PC-9 (cell line): Measurements from ENCODE around the gene CDC123. TPM values are rescaled to one million over a fixed set of nuclear protein-coding genes. Genes with fewer than 3 reads are reported as not detected.
"Not testable (repeated sequence)": the region's sequence is repeated elsewhere in the genome, so short reads cannot be mapped to it uniquely, and the experiment has no call there.

Experiments used
- BruUV-seq: library from RNA; stranded (reverse); fragments of 400-500 nt; replicated peaks from 2 replicates; lab custom pipeline; 2021; lab: Mats Ljungman, UMichigan
- CTCF ChIA-PET: fragments of 300-600 bp; sonication (Branson Sonifier 250); formaldehyde crosslinking; loops from one replicate; lab custom pipeline; 2022; ENCODE audit warnings: antibody characterized with exemption; lab: Charles Lee
- POLR2A ChIA-PET: fragments of 300-600 bp; sonication (Branson Sonifier 250); formaldehyde crosslinking; loops from one replicate; lab custom pipeline; 2022; ENCODE audit warnings: antibody characterized with exemption; ENCODE audit not compliant: unreplicated experiment; lab: Charles Lee
- DNase-seq, 2 experiments: peaks; one replicate each; pipeline versions ENCODE4 v3.0.0 to v3.0.0-alpha.2; 2015 to 2022; ENCODE audit warnings: mixed read lengths in 1 of 2
- H2AFZ ChIP-seq: fragments of 200-600 bp; sonication (generic); 2 replicates; pipeline ENCODE4 v1.8.1; 2017; ENCODE audit warnings: antibody characterized with exemption
- H3F3A ChIP-seq: fragments of 200-600 bp; sonication (generic); 2 replicates; pipeline ENCODE4 v1.8.1; 2017; ENCODE audit warnings: antibody characterized with exemption, mild to moderate bottlenecking, low read depth; ENCODE audit not compliant: insufficient read depth
- H3K27ac ChIP-seq: fragments of 200-600 bp; sonication (generic); 2 replicates; pipeline ENCODE4 v1.6.1; 2016; ENCODE audit warnings: mixed run types
- H3K27me3 ChIP-seq: fragments of 200-600 bp; sonication (generic); 2 replicates; pipeline ENCODE4 v1.6.1; 2016; ENCODE audit warnings: low read depth, mixed run types; ENCODE audit not compliant: insufficient read depth
- H3K36me3 ChIP-seq: fragments of 200-600 bp; sonication (generic); 2 replicates; pipeline ENCODE4 v1.6.1; 2016; ENCODE audit warnings: low read depth, mixed run types
- H3K4me1 ChIP-seq: fragments of 200-600 bp; sonication (generic); replicated peaks from 2 replicates; pipeline ENCODE4 v1.6.1; 2016; ENCODE audit warnings: mixed run types; ENCODE audit not compliant: insufficient read depth
- H3K4me2 ChIP-seq: fragments of 200-600 bp; sonication (generic); 2 replicates; pipeline ENCODE4 v1.6.1; 2017; ENCODE audit warnings: mixed run types
- H3K4me3 ChIP-seq: fragments of 200-600 bp; sonication (generic); 2 replicates; pipeline ENCODE4 v1.6.1; 2016; ENCODE audit warnings: mixed run types
- H3K79me2 ChIP-seq: fragments of 200-600 bp; sonication (generic); 2 replicates; pipeline ENCODE4 v1.6.1; 2017; ENCODE audit warnings: low read depth, mixed run types
- H3K9me2 ChIP-seq: fragments of 200-600 bp; sonication (generic); 2 replicates; pipeline ENCODE4 v1.8.1; 2017; ENCODE audit warnings: mild to moderate bottlenecking; ENCODE audit not compliant: insufficient read depth
- H3K9me3 ChIP-seq: fragments of 200-600 bp; sonication (generic); 2 replicates; pipeline ENCODE4 v1.8.1; 2016; ENCODE audit warnings: low read depth; ENCODE audit not compliant: insufficient read depth
- H4K20me1 ChIP-seq: fragments of 200-600 bp; sonication (generic); 2 replicates; pipeline ENCODE4 v1.8.1; 2017; ENCODE audit not compliant: insufficient read depth
- EZH2 ChIP-seq: fragments of 200-600 bp; sonication (generic); IDR thresholded peaks from 2 replicates; pipeline ENCODE4 v1.8.0; 2017; ENCODE audit warnings: antibody characterized with exemption, low read depth
- intact Hi-C: fragments of 100-400 bp; cut with micrococcal nuclease; formaldehyde crosslinking; loops from one replicate; pipeline ENCODE4 v1.10.0; 2022; ENCODE audit not compliant: unreplicated experiment
- total RNA-seq: library from RNA; stranded (reverse); gene quantifications from 2 replicates; pipeline ENCODE4 v1.2.3, GENCODE V29; 2021
- TF ChIP-seq, protein P1 (sequence below): fragments of 200-600 bp; sonication (generic); conservative IDR thresholded peaks from 2 replicates; pipeline ENCODE4 v1.6.1; 2017; ENCODE audit warnings: mixed run types, antibody characterized with exemption, mild to moderate bottlenecking, moderate library complexity

The CDC123 gene
- total RNA-seq, 1 experiment from 2014 or later: 86.0 TPM

DNA sequence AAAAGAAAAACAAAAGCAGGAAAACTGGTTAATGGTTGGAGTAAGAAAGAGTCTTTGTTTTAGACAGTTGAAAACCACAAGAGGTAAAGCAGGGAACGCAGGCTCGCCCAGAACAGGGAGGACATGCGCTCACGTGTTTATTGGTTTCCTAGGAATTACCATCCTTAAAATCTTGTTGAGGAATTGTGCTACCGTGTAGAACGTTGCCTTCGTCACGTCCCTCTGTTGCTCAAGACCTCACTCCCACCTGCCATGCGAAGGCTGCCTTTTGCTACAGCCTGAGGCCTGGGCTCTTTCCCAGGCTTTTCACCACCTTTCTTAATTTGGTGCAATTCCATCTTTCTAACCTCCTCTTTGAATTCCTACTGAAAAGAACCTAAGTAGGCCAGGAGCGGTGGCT is 91.8 kb downstream of the CDC123 start:
- POLR2A ChIA-PET: interaction anchor here (0.6 kb wide), 1 partner anchor 1326 kb away, joined by 10 read pairs; no protein-coding TSS in a partner anchor
- no peak overlapping the region for H3K4me3 ChIP-seq
- H3K9me2 ChIP-seq: no peaks in the 10 kb centered on the region
- H3K27me3 ChIP-seq: no peaks in the 10 kb centered on the region
- no peaks in the 10 kb centered on the region for H3F3A ChIP-seq
- intact Hi-C loops: no loop called here
- H3K9me3 ChIP-seq: no peaks in the 10 kb centered on the region
- DNase-seq: no peak
- CTCF ChIA-PET: no interaction called here
- H4K20me1 ChIP-seq: no peaks in the 10 kb centered on the region
- H3K79me2 ChIP-seq: no peaks in the 10 kb centered on the region
- H3K4me2 ChIP-seq: no peak overlapping the region
- H3K4me1 ChIP-seq: no peaks in the 10 kb centered on the region
- H3K36me3 ChIP-seq: no peaks in the 10 kb centered on the region
- H2AFZ ChIP-seq: no peak overlapping the region
- no TSS peak for BruUV-seq
- no peak for TF ChIP-seq EZH2
- TF ChIP-seq, protein P1, sequence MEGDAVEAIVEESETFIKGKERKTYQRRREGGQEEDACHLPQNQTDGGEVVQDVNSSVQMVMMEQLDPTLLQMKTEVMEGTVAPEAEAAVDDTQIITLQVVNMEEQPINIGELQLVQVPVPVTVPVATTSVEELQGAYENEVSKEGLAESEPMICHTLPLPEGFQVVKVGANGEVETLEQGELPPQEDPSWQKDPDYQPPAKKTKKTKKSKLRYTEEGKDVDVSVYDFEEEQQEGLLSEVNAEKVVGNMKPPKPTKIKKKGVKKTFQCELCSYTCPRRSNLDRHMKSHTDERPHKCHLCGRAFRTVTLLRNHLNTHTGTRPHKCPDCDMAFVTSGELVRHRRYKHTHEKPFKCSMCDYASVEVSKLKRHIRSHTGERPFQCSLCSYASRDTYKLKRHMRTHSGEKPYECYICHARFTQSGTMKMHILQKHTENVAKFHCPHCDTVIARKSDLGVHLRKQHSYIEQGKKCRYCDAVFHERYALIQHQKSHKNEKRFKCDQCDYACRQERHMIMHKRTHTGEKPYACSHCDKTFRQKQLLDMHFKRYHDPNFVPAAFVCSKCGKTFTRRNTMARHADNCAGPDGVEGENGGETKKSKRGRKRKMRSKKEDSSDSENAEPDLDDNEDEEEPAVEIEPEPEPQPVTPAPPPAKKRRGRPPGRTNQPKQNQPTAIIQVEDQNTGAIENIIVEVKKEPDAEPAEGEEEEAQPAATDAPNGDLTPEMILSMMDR: no peak
- H3K27ac ChIP-seq: no peak overlapping the region

- H3F3A ChIP-seq, H3K27me3 ChIP-seq, H2AFZ ChIP-seq, H3K36me3 ChIP-seq, CTCF ChIA-PET, H3K79me2 ChIP-seq, H3K4me3 ChIP-seq, intact Hi-C loops, DNase-seq, H3K4me2 ChIP-seq, H3K4me1 ChIP-seq, H3K9me2 ChIP-seq, H3K9me3 ChIP-seq, H4K20me1 ChIP-seq, BruUV-seq, H3K27ac ChIP-seq: not testable (repeated sequence)
- POLR2A ChIA-PET: interaction anchor here (0.6 kb wide), 1 partner anchor 9 kb away, joined by 7 read pairs; no protein-coding TSS in a partner anchor
Observed at GRCh38 chr10:12297784-12298183, 101.8 kb downstream of the CDC123 start.

GRCh38 chr10:12299222-12299965 is 103.4 kb downstream of the CDC123 start:
- Histone ChIP-seq H3K9me3 (no peaks in the 10 kb centered on the region), H3K4me2 (no peak overlapping the region), H3K36me3 (no peaks in the 10 kb centered on the region), H3K27me3 (no peaks in the 10 kb centered on the region), H3K79me2 (no peaks in the 10 kb centered on the region), H3K27ac (no peak overlapping the region), H3K9me2 (no peaks in the 10 kb centered on the region), H3F3A (no peaks in the 10 kb centered on the region), H3K4me3 (no peak overlapping the region), H3K4me1 (no peaks in the 10 kb centered on the region), H4K20me1 (no peaks in the 10 kb centered on the region), H2AFZ (no peak overlapping the region)
- no peak for TF ChIP-seq EZH2
- TF ChIP-seq, protein P1: no peak
- intact Hi-C loops: no loop called here
- BruUV-seq: no TSS peak
- ChIA-PET CTCF (no interaction called here), POLR2A (no interaction called here)
- DNase-seq: no peak

Other genes with a start within 250 kb of the CDC123 start
- gene UPF2, start 153.4 kb upstream of the CDC123 start, total RNA-seq: 18.4 and 25.9 TPM in 2 replicates
- 41.1 and 43.8 TPM in 2 replicates for gene DHTKD1, start 127.2 kb upstream of the CDC123 start, total RNA-seq
- 4.9 and 6.8 TPM in 2 replicates for gene SEC61A2, start 66.5 kb upstream of the CDC123 start, total RNA-seq
- gene NUDT5, start 297 bp upstream of the CDC123 start, total RNA-seq: 82.0 and 82.6 TPM in 2 replicates
- gene CAMK1D, start 153.4 kb downstream of the CDC123 start, total RNA-seq: 6.0 and 8.8 TPM in 2 replicates